KMS-11 (cell line): ENCODE measurements around the gene TMX1.

Source experiments
- H2AFZ ChIP-seq: fragments of 200-600 bp; sonication (generic); 2 replicates; pipeline ENCODE4 v1.6.1; 2016; ENCODE audit warnings: antibody characterized with exemption, mixed run types, low read depth
- H3K27ac ChIP-seq: fragments of 200-600 bp; sonication (generic); 2 replicates; pipeline ENCODE4 v1.6.1; 2016; ENCODE audit warnings: mild to moderate bottlenecking, mixed run types
- H3K27me3 ChIP-seq: fragments of 200-600 bp; sonication (generic); 2 replicates; pipeline ENCODE4 v1.6.1; 2017; ENCODE audit warnings: mild to moderate bottlenecking, low read depth, mixed run types, moderate library complexity; ENCODE audit not compliant: insufficient read depth
- H3K36me3 ChIP-seq: fragments of 200-600 bp; sonication (generic); 2 replicates; pipeline ENCODE4 v1.6.1; 2017; ENCODE audit warnings: mild to moderate bottlenecking, mixed run types; ENCODE audit not compliant: insufficient read depth
- H3K4me1 ChIP-seq: fragments of 200-600 bp; sonication (generic); 2 replicates; pipeline ENCODE4 v1.6.1; 2016; ENCODE audit warnings: mild to moderate bottlenecking, low read depth, mixed run types; ENCODE audit not compliant: poor library complexity, severe bottlenecking
- H3K4me2 ChIP-seq: fragments of 200-600 bp; sonication (generic); 2 replicates; pipeline ENCODE4 v1.7.0; 2016; ENCODE audit warnings: mild to moderate bottlenecking, mixed run types
- H3K4me3 ChIP-seq: fragments of 200-600 bp; sonication (generic); IDR thresholded peaks from 2 replicates; pipeline ENCODE4 v1.6.1; 2017; ENCODE audit warnings: low read depth, low read length, mixed read lengths; ENCODE audit not compliant: insufficient read depth
- H3K79me2 ChIP-seq: fragments of 200-600 bp; sonication (generic); 2 replicates; pipeline ENCODE4 v1.6.1; 2016; ENCODE audit warnings: low read depth, mixed run types; ENCODE audit not compliant: insufficient read depth
- H3K9ac ChIP-seq: fragments of 200-600 bp; sonication (generic); 2 replicates; pipeline ENCODE4 v1.6.1; 2016; ENCODE audit warnings: mild to moderate bottlenecking, mixed run types
- H4K20me1 ChIP-seq: fragments of 200-600 bp; sonication (generic); 2 replicates; pipeline ENCODE4 v1.6.1; 2016; ENCODE audit warnings: mild to moderate bottlenecking, mixed run types; ENCODE audit not compliant: insufficient read depth
- CTCF ChIP-seq: fragments of 200-600 bp; sonication (generic); conservative IDR thresholded peaks from 2 replicates; pipeline ENCODE4 v1.6.1; 2017; ENCODE audit warnings: low read depth, mild to moderate bottlenecking, antibody characterized with exemption, low read length, moderate library complexity, mixed read lengths

TMX1 gene

GRCh38 chr14:51205486-51205885 lies 34.6 kb upstream of the TMX1 start:
- Histone ChIP-seq H3K79me2 (no peaks in the 10 kb centered on the region), H3K36me3 (no peaks in the 10 kb centered on the region), H3K4me1 (no peaks in the 10 kb centered on the region), H3K4me2 (no peak overlapping the region), H3K27me3 (no peaks in the 10 kb centered on the region), H4K20me1 (no peaks in the 10 kb centered on the region), H3K27ac (no peak overlapping the region), H3K9ac (no peak overlapping the region), H3K4me3 (no peak overlapping the region), H2AFZ (no peak overlapping the region)
- TF ChIP-seq CTCF = no peak

GRCh38 chr14:51206462-51206861 lies 33.6 kb upstream of the TMX1 start:
- Histone ChIP-seq H3K4me1 (no peaks in the 10 kb centered on the region), H3K4me3 (no peak overlapping the region), H3K4me2 (no peak overlapping the region), H3K27me3 (no peaks in the 10 kb centered on the region), H4K20me1 (no peaks in the 10 kb centered on the region), H3K9ac (no peak overlapping the region), H3K36me3 (no peaks in the 10 kb centered on the region), H2AFZ (no peak overlapping the region), H3K27ac (no peak overlapping the region), H3K79me2 (no peaks in the 10 kb centered on the region)
- no peak for TF ChIP-seq CTCF

GRCh38 chr14:51207621-51208020 lies 32.4 kb upstream of the TMX1 start:
- Histone ChIP-seq H4K20me1 (no peaks in the 10 kb centered on the region), H3K4me3 (no peak overlapping the region), H2AFZ (no peak overlapping the region), H3K79me2 (no peaks in the 10 kb centered on the region), H3K27ac (no peak overlapping the region), H3K4me1 (no peaks in the 10 kb centered on the region), H3K27me3 (no peaks in the 10 kb centered on the region), H3K4me2 (no peak overlapping the region), H3K9ac (no peak overlapping the region), H3K36me3 (no peaks in the 10 kb centered on the region)
- TF ChIP-seq CTCF = no peak

- H3K4me1 ChIP-seq = no peaks in the 10 kb centered on the region
- no peak overlapping the region for H3K4me2 ChIP-seq
- H3K9ac ChIP-seq = no peak overlapping the region
Measured at GRCh38 chr14:51208982-51209381, 31.1 kb upstream of the TMX1 start.

More at GRCh38 chr14:51208982-51209381, 31.1 kb upstream of the TMX1 start:
- Histone ChIP-seq H3K27me3 (no peaks in the 10 kb centered on the region), H3K36me3 (no peaks in the 10 kb centered on the region), H4K20me1 (no peaks in the 10 kb centered on the region), H3K79me2 (no peaks in the 10 kb centered on the region), H2AFZ (no peak overlapping the region), H3K4me3 (no peak overlapping the region), H3K27ac (no peak overlapping the region)
- TF ChIP-seq CTCF = no peak
